HG03139 (cell line): ENCODE data around the gene HSPB9.
"Not testable (repeated sequence)": the region's sequence is repeated elsewhere in the genome, so short reads cannot be mapped to it uniquely, and the experiment has no call there.

Source experiments
- ATAC-seq: cut with Tn5 transposase; IDR thresholded peaks from one replicate; pipeline ENCODE4 v1.9.1; 2021; ENCODE audit not compliant: unreplicated experiment

HSPB9 gene

GRCh38 chr17:42118545-42118944 is 4.1 kb upstream of the HSPB9 start:
- ATAC-seq, result no peak

DNA sequence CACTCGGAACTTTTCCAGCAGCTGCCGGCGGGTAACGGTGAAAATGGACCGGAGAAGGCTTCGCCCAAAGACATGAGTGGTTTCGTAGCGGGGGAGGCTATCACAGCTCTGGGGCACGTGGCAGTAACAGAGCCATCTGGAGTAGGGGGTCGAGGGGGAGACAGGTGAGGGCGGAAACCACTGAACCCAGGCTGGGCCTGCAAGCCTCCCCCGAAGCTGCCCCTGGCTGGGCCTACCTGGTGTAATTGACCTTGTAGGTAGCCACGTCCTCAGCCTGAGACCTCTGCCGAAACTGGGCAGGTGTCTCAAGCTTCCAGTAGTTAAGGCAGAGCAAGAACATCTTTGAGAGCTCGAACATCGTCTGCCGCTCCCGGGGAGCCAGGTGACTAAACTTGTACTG is 3.3 kb upstream of the HSPB9 start:
- ATAC-seq, result no peak

DNA sequence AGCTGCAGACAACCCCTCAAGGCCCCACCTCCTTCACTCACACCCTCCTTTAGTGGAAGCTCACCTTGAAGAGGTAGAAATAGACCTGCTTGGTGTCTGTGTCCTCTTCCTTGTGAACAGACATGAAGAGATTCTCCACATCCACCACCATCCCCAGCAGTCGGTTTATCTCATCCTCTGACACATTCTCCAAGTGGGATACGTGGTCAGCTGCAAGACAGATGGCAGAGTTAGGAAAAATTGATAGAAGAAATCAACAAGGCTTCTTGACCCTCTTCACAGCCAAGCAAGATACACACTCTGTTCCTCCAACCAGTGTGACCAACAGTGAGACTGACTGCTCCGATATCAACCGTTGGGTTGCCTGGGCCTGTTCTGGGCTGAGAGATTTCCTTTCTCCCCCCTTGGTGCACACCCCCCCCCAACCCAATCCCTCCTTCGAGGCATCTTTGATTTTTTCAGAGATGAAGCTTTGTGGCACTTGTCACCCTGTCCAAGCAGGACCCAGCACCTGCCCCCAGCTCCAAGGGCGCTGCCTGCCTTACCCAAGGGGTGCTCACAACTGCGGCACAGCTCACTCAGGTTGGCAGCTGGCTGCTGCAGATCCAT is 2.3 kb upstream of the HSPB9 start:
- no peak for ATAC-seq

DNA sequence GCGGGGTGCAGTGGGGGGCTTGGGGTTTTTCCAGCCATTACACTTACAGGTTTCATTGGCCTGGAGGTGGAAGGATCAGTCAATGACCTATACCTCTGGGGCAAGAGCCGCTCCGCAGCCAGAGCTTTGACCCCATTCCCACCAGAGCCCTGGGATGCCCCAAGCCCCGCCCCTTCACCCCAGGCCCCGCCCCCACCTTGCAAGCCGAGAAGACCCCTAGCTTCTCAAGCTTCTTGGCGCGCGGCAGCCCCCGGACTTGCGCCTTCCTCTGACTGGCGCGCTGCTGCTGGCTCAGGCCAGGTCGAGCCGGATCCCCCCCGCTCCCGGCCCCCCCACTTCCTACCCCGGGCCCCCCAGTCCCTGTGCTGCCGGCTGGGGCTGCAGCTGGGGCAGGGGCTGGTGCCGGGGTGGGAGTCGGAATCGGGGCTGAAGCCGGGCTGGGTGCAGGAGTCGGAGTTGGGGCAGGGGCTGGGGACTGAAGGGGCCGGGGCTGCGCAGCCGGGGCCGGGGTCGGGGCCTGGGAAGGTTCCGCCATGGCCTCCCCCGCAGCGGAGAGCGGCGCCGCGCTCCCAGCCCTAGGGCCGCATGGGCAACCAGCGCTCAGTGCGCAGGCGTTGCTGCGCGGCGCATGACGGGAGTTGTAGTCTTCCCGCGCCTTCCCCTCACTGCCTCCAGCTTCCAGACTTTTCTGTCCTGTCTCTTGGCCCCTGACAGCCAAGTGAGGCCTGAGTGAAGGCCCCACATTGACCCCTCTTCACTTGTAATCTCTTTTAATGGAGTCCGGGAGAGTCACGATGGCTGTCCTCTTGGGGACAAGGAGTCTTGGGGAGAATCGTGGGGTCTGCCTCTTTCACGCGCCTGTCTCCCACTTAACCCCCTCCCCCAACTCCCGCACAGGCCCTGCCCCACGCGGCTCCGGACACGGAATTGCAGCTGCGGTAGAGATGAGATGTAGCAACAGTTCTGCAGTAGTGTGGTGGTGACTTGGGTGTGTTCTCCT is 1.5 kb upstream of the HSPB9 start, which contains the start of gene KAT2A:
TSS of gene KAT2A (minus strand) at position 598 of the 1,000 bp plus-strand sequence. CDS start at position 535, 63 bp downstream.
- peak; percentile 56 for ATAC-seq

DNA sequence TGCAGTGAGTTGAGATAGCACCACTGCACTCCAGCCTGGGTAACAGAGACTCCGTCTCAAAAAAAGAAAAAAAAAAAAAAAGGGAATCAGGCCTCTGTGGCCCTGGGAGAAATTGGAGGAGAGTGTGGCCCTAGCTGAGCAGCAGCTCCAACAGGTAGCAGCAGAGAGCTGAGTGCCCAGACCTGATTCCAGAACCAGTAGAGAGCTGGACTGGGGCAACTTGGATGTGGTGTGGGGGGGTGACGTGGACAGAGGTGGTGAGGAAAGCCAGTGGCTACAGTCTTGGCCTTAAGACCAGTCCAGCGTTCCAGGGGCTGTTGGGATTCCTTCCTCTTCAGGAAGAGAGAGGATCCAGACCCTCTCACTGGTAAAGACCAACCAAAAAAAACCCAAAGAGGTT is 1.7 kb downstream of the HSPB9 start:
- ATAC-seq, result no peak

GRCh38 chr17:42125565-42125964 is 3.0 kb downstream of the HSPB9 start:
- no peak for ATAC-seq

DNA sequence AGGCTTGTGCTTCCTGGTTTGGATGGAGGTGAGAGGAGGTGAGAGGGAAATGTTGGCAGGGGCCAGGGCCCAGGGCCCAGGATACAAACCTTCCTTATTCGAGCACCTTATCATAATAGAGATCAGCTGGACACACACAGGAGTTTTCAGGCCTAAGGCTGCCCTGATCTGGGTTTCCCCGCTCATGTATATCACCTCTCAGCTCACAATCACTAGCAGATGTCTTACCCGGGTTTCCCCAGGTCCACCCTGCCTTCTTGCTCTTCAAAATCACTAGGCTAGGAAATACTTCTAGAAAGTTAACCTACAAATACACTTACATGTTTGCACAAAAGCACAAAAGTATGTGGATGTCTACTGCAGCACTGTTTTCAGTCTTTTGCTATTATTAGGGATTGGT is 4.2 kb downstream of the HSPB9 start:
- ATAC-seq, result no peak

DNA sequence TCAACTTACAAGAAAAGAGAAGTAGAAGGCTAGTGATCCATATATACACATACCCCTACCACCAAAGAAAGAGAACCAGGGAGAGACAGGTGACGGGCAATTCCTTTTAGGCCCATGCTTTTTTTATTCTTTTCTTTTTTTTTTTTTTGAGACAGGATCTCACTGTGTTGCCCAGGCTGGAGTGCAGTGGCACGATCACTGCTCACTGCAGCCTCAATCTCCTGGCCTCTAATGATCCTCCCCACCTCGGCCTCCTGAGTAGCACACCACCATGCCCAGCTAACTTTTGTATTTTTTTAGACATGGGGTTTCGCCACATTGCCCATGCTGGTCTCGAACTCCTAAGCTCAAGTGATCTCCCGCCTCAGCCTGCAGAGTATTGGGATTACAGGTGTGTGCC is 4.8 kb downstream of the HSPB9 start:
- ATAC-seq, result no peak

GRCh38 chr17:42129109-42129837 is 6.7 kb downstream of the HSPB9 start:
- no peak for ATAC-seq

GRCh38 chr17:42130310-42130936 is 7.8 kb downstream of the HSPB9 start:
- ATAC-seq, result no peak

- no peak for ATAC-seq
These were observed 8.6 kb downstream of the HSPB9 start for GRCh38 chr17:42131232-42131631.

GRCh38 chr17:42131981-42132432 is 9.4 kb downstream of the HSPB9 start:
- no peak for ATAC-seq

DNA sequence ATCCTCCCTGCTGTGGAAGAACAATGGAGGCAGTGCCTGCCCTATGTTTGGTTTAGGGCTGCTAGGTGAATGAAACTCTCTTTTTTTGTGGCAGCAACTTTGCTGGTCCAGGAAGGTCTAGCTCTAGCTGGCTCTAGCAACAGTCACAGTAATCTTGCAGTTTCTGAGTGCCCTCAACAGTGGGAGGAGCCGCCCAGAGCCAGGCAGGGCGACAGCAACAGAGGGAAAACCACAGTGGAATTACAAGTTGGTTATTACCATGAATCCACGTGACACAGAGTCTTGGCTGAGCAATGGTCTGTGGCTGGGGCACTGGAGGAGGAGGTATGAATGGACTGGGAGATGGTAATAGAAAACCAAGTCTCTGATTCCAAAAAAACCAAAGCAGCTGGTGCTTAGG is 10.3 kb downstream of the HSPB9 start:
- ATAC-seq, result no peak

- no peak for ATAC-seq
These were observed 10.9 kb downstream of the HSPB9 start for GRCh38 chr17:42133461-42134041.

DNA sequence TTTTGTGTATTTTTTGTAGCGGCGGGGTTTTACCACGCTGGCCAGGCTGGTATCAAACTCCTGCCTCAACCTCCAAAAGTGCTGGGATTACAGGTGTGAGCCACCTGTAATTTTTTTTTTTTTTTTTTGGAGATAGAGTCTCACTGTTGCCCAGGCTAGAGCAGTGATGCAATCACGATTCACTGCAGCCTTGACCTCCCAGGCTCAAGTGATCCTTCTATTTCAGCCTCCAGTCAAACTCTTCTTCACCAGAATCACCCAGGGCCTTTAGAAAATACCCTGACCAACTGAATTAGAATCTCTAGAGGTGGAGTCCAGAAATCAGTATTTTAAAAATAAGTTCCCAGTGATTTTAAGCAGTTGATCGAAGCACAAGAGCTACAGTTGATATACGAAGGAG is 12.5 kb downstream of the HSPB9 start:
- ATAC-seq, result no peak

DNA sequence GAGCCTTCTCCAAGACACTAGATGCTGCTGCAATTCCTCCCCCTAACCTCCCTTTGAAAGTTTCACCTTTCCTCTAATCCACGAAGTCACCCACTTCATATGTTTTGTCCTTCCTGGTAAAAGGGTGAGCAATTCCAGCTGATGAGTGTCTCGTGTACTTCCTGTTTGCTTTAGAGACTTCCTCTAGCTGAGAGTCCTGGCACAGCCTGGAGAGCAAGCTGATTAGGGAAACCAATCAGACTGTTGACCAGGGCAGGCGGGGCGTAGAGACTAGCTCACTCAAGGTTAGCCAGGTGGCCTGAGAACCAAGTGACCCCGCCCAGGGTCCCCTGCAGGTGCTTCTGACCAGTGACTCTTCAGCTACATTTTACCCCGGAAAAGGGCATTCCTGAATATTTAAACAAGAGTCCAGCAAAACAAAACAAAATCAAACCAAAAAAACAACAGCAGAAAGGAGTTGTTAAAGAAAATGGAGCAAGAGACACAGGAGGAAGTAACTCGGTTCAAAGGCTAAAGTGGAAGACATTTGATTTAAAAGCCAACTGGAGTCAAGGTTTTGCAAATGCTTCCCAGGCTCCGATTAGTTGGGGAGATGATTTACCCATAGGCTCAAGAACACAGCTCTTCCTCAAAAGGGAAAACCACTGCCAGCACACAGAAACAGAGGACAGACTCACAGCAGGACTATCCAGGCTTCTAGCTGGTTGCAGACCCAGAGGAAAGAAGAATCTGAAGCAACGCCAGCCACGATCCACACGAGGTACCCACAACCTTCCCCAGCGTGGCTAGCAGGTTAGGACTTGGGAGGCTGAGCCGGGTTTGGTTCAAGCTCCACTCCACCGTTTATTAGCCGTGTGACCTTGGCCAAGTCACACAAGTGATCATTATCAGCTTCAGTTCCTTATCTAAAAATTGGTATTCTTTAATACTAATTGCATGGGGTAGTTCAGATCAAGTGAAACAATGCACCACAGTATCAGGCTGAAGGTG is 13.4 kb downstream of the HSPB9 start:
- ATAC-seq, result no peak

GRCh38 chr17:42136654-42137051 is 14.0 kb downstream of the HSPB9 start:
- no peak for ATAC-seq

DNA sequence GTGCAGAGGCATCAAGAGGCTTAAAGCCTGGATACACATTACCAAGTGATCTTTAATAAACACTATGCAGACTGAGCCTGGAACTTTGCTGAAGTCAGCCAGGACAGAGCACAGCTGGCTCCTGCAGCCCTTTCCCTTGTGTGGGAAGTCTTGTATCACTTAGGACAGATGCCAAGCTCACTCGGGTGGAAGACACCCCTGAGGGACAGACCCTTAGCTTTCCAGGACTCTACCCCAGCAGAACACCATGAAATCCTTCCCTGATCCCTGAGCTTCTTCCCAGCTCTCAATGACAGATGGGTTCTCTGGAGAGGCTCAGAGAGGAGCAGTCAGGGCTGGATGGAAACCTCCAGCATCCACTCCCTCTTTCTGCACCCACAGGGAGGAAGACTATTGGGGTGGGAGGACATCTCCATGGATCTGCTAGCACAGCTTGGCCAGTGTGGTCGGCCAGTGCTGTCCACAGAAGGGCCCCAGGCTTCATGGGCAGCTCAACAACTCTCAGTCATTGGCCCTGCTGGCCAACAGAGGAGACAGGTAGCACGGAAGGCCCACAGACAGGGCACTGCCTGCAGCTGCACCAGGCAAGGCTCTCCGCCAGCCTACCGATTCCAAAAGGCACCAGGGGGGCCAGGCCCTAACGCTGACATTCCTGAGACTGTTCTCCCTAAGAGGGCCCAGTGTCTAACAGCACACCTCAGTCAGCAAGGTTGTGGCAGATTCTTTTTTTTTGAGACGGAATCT is 16.3 kb downstream of the HSPB9 start:
- ATAC-seq, result no peak

GRCh38 chr17:42140690-42141089 is 18.1 kb downstream of the HSPB9 start:
- not testable (repeated sequence) for ATAC-seq
